Fibroblast of lung (primary cell): ENCODE measurements around the gene RREB1. TPM values are rescaled to one million over a fixed set of nuclear protein-coding genes. Genes with fewer than 3 reads are reported as not detected.

Source experiments
- DNase-seq, 2 donors: peaks; one replicate each; pipeline versions ENCODE4 v3.0.0 to v3.0.0-alpha.2; 2010; ENCODE audit warnings: low read depth in 2 of 2
- H2AFZ ChIP-seq: 2 replicates; pipeline ENCODE4 v1.5.1; 2012; ENCODE audit warnings: low read length, control low read depth, inconsistent platforms
- H3K27ac ChIP-seq: 2 replicates; pipeline ENCODE4 v1.5.1; 2011; ENCODE audit warnings: low read length, control low read depth; ENCODE audit not compliant: insufficient read depth
- H3K27me3 ChIP-seq: 2 replicates; pipeline ENCODE4 v1.5.1; 2011; ENCODE audit warnings: mild to moderate bottlenecking, low read length; ENCODE audit not compliant: control insufficient read depth, insufficient read depth
- H3K36me3 ChIP-seq: 2 replicates; pipeline ENCODE4 v1.5.1; 2011; ENCODE audit warnings: low read length; ENCODE audit not compliant: control insufficient read depth, insufficient read depth
- H3K4me1 ChIP-seq: 2 replicates; pipeline ENCODE4 v1.5.1; 2011; ENCODE audit warnings: low read length; ENCODE audit not compliant: control insufficient read depth, insufficient read depth; ENCODE audit errors: extremely low read depth
- H3K4me2 ChIP-seq: 2 replicates; pipeline ENCODE4 v1.5.1; 2011; ENCODE audit warnings: low read length, control low read depth; ENCODE audit not compliant: insufficient read depth; ENCODE audit errors: extremely low read depth
- H3K4me3 ChIP-seq, 4 experiments: fragments of 200-600 bp in 1 of 4; sonication (generic) in 1 of 4; replicated peaks in 1 of 4; 2 replicates each; pipeline ENCODE4 v1.5.1; 2011 to 2016; ENCODE audit warnings: low read length in 4 of 4, low read depth in 3 of 4, mild to moderate bottlenecking in 3 of 4, control low read depth in 2 of 4, inconsistent platforms in 1 of 4, mixed read lengths in 1 of 4; ENCODE audit not compliant: insufficient read depth in 1 of 4; ENCODE audit errors: control extremely low read depth in 1 of 4
- H3K79me2 ChIP-seq: 2 replicates; pipeline ENCODE4 v1.5.1; 2012; ENCODE audit warnings: mild to moderate bottlenecking, low read length, inconsistent platforms; ENCODE audit not compliant: control insufficient read depth, insufficient read depth
- H3K9ac ChIP-seq: 2 replicates; pipeline ENCODE4 v1.5.1; 2011; ENCODE audit warnings: mild to moderate bottlenecking, low read length, control low read depth; ENCODE audit not compliant: insufficient read depth
- H3K9me3 ChIP-seq: 2 replicates; pipeline ENCODE4 v1.5.1; 2012; ENCODE audit warnings: low read depth, low read length; ENCODE audit not compliant: control insufficient read depth, insufficient read depth
- H4K20me1 ChIP-seq: 2 replicates; pipeline ENCODE4 v1.5.1; 2011; ENCODE audit warnings: low read length; ENCODE audit not compliant: control insufficient read depth, insufficient read depth; ENCODE audit errors: extremely low read depth
- CTCF ChIP-seq, 2 donors: IDR thresholded peaks in 1 of 2; conservative IDR thresholded peaks in 1 of 2; 1 replicate in 1 of 2; 2 replicates in 1 of 2; pipeline ENCODE4 v1.5.1; 2011 to 2012; ENCODE audit warnings: low read length in 2 of 2, control low read depth in 1 of 2, inconsistent platforms in 1 of 2, low read depth in 1 of 2, mild to moderate bottlenecking in 1 of 2
- EZH2 ChIP-seq: IDR thresholded peaks from 2 replicates; pipeline ENCODE4 v1.5.1; 2012; ENCODE audit warnings: low read length, control low read depth, mild to moderate bottlenecking; ENCODE audit errors: missing control alignments
- polyA plus RNA-seq, 2 donors: library from polyadenylated mRNA; depleted of rRNA in 1 of 2; stranded (reverse) in 1 of 2; unstranded in 1 of 2; fragments of >200 nt; gene quantifications; 2 replicates each; pipeline ENCODE4 v1.2.1, GENCODE V29; 2011 to 2012; ENCODE audit warnings: missing spikeins in 1 of 2
- total RNA-seq: library from RNA; depleted of rRNA; stranded (reverse); fragments of >200 nt; gene quantifications from 2 replicates; pipeline ENCODE4 v1.2.1, GENCODE V29; 2014

Gene RREB1
- total and polyA plus RNA-seq, 2 donors (not counting 1 experiment from before 2014, with no cell fraction given), result 2.4 to 18.8 TPM

- TF ChIP-seq EZH2 (no peak), CTCF (conservative IDR thresholded peaks at IDR 0.05 in 1 of 2, IDR thresholded peaks at IDR 0.05 in 1 of 2; ENCODE audit: low read depth in 1 of 2, low read length in 2 of 2) (no peak)
- Histone ChIP-seq H3K9ac (no peak overlapping the region), H3K27ac (no peak overlapping the region), H3K36me3 (no peaks in the 10 kb centered on the region), H3K4me3 (no peak overlapping the region), H3K79me2 (no peaks in the 10 kb centered on the region), H3K27me3 (no peaks in the 10 kb centered on the region), H4K20me1 (no peaks in the 10 kb centered on the region), H3K4me1 (peaks cover 5% of the 10 kb centered on the region), H3K4me2 (no peak overlapping the region), H2AFZ (no peak overlapping the region), H3K9me3 (no peaks in the 10 kb centered on the region)
- DNase-seq, result no peak
Measured at GRCh38 chr6:7268816-7269555, 161.2 kb downstream of the RREB1 start.

DNA sequence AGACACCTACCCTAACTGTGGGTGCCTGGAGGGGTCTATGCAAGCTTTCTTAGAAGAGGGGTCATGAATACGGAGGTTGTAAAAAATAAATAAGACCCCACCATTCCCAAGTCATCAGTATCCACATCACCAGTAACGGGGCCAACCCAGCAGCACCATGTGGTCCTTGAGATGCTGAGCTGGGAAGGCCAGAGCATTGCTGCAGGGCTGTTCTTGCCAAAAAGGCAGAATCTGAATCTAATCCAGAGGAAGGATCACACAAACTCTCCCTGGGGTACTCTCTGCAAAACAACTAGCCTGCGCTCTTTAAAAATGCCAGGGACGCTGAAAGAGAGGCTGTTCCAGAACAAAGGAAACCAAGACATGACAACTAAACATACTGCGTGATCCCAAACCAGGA is 162.1 kb downstream of the RREB1 start:
- no peak for DNase-seq
- Histone ChIP-seq H3K27ac (no peak overlapping the region), H3K4me3 (no peak overlapping the region), H3K27me3 (no peaks in the 10 kb centered on the region), H3K4me1 (peaks cover 5% of the 10 kb centered on the region), H3K79me2 (no peaks in the 10 kb centered on the region), H3K9me3 (no peaks in the 10 kb centered on the region), H4K20me1 (no peaks in the 10 kb centered on the region), H3K36me3 (no peaks in the 10 kb centered on the region), H2AFZ (no peak overlapping the region), H3K9ac (no peak overlapping the region), H3K4me2 (no peak overlapping the region)
- no peak for TF ChIP-seq EZH2
- no peak for TF ChIP-seq CTCF (conservative IDR thresholded peaks at IDR 0.05 in 1 of 2, IDR thresholded peaks at IDR 0.05 in 1 of 2; ENCODE audit: low read depth in 1 of 2, low read length in 2 of 2)

DNA sequence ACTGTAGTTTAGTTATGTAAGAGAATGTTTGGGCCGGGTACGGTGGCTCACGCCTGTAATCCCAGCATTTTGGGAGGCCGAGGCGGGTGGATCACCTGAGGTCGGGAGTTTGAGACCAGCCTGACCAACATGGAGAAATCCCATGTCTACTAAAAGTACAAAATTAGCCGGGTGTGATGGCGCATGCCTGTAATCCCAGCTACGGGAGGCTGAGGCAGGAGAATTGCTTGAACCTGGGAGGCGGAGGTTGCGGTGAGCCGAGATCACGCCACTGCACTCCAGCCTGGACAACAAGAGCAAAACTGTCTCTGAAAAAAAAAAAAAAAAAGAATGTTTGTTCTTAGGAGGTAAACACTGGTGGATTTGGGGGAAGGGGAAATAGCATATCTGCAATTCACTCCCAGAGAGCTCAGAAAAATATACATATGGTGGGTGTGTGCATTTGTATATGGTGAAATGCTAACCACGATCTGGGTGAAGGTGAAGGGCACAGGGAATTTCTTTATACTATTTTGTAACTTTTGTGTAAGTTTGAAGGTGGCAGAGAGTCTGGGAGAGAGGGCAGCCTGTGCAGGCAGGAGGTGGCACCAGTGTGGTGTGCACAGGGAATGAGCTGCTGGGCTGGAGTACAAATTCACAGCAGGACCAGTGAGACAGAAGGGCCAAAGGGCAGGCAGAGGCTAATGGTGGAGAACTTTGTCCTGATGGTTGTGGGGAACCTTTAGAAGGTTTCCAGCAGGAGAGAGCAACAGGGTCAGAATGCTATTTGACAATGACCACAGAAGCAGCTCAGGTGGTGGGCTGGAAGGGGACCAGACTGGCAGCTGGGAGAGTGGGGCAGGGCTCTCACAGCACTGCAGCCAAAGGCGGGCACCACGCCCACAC is 162.8 kb downstream of the RREB1 start:
- no peak for DNase-seq
- TF ChIP-seq CTCF (conservative IDR thresholded peaks at IDR 0.05 in 1 of 2, IDR thresholded peaks at IDR 0.05 in 1 of 2; ENCODE audit: low read depth in 1 of 2, low read length in 2 of 2) (no peak), EZH2 (no peak)
- no peaks in the 10 kb centered on the region for H3K27me3 ChIP-seq
- no peaks in the 10 kb centered on the region for H4K20me1 ChIP-seq
- H2AFZ ChIP-seq, result no peak overlapping the region
- no peaks in the 10 kb centered on the region for H3K9me3 ChIP-seq
- no peak overlapping the region for H3K27ac ChIP-seq
- peaks cover 5% of the 10 kb centered on the region for H3K4me1 ChIP-seq
- no peak overlapping the region for H3K9ac ChIP-seq
- no peaks in the 10 kb centered on the region for H3K79me2 ChIP-seq
- H3K4me3 ChIP-seq, result no peak overlapping the region
- no peak overlapping the region for H3K4me2 ChIP-seq
- no peaks in the 10 kb centered on the region for H3K36me3 ChIP-seq
